ENCODE measurements around the gene P4HB. TPM values are rescaled to one million over a fixed set of nuclear protein-coding genes. Genes with fewer than 3 reads are reported as not detected.

Gene P4HB
- total RNA-seq, 1 donor = 1,240 TPM

- Histone ChIP-seq H3K79me2 (ENCODE audit: insufficient read depth, low read length) (peaks cover 33% of the 10 kb centered on the region), H3K27ac (ENCODE audit: low read depth, low read length) (no peak overlapping the region), H3K36me3 (ENCODE audit: insufficient read depth, low read length) (peaks cover 76% of the 10 kb centered on the region), H3K4me1 (ENCODE audit: insufficient read depth, low read length) (no peaks in the 10 kb centered on the region), H3K27me3 (ENCODE audit: insufficient read depth, low read length) (no peaks in the 10 kb centered on the region), H4K20me1 (ENCODE audit: insufficient read depth, low read length) (peaks cover 36% of the 10 kb centered on the region), H3K9me3 (ENCODE audit: low read depth, low read length) (no peaks in the 10 kb centered on the region), H3K4me3 (ENCODE audit: insufficient read depth, low read length) (no peak overlapping the region), H3K4me2 (ENCODE audit: insufficient read depth, low read length) (no peak overlapping the region), H2AFZ (ENCODE audit: low read length) (no peak overlapping the region)
- no peak for TF ChIP-seq CTCF (IDR thresholded peaks at IDR 0.05; ENCODE audit: extremely low read depth, low read depth, low read length)
- DNase-seq (ENCODE audit: insufficient read length, low spot score, missing footprints) = no peak
Measured at GRCh38 chr17:81849457-81849856, 10.9 kb downstream of the P4HB start.

- no peaks in the 10 kb centered on the region for H3K27me3 ChIP-seq (ENCODE audit: insufficient read depth, low read length)
- H3K79me2 ChIP-seq (ENCODE audit: insufficient read depth, low read length) = peaks cover 10% of the 10 kb centered on the region
- H2AFZ ChIP-seq (ENCODE audit: low read length) = no peak overlapping the region
- no peak overlapping the region for H3K27ac ChIP-seq (ENCODE audit: low read depth, low read length)
- no peak overlapping the region for H3K4me3 ChIP-seq (ENCODE audit: insufficient read depth, low read length)
- H4K20me1 ChIP-seq (ENCODE audit: insufficient read depth, low read length) = peaks cover 32% of the 10 kb centered on the region
- no peaks in the 10 kb centered on the region for H3K9me3 ChIP-seq (ENCODE audit: low read depth, low read length)
- no peak for TF ChIP-seq CTCF (IDR thresholded peaks at IDR 0.05; ENCODE audit: extremely low read depth, low read depth, low read length)
- no peaks in the 10 kb centered on the region for H3K4me1 ChIP-seq (ENCODE audit: insufficient read depth, low read length)
- H3K4me2 ChIP-seq (ENCODE audit: insufficient read depth, low read length) = no peak overlapping the region
- H3K36me3 ChIP-seq (ENCODE audit: insufficient read depth, low read length) = peaks cover 79% of the 10 kb centered on the region
- peak; percentile 84 for DNase-seq (ENCODE audit: insufficient read length, low spot score, missing footprints)
Measured at GRCh38 chr17:81846743-81847689, 13.3 kb downstream of the P4HB start.

- no peak for TF ChIP-seq CTCF (IDR thresholded peaks at IDR 0.05; ENCODE audit: extremely low read depth, low read depth, low read length)
- Histone ChIP-seq H3K4me3 (ENCODE audit: insufficient read depth, low read length) (no peak overlapping the region), H3K4me1 (ENCODE audit: insufficient read depth, low read length) (no peaks in the 10 kb centered on the region), H3K27ac (ENCODE audit: low read depth, low read length) (no peak overlapping the region), H3K9me3 (ENCODE audit: low read depth, low read length) (no peaks in the 10 kb centered on the region), H3K79me2 (ENCODE audit: insufficient read depth, low read length) (peaks cover 1% of the 10 kb centered on the region), H3K4me2 (ENCODE audit: insufficient read depth, low read length) (no peak overlapping the region), H2AFZ (ENCODE audit: low read length) (no peak overlapping the region), H3K27me3 (ENCODE audit: insufficient read depth, low read length) (no peaks in the 10 kb centered on the region), H3K36me3 (ENCODE audit: insufficient read depth, low read length) (peaks cover 70% of the 10 kb centered on the region), H4K20me1 (ENCODE audit: insufficient read depth, low read length) (peaks cover 24% of the 10 kb centered on the region)
- DNase-seq (ENCODE audit: insufficient read length, low spot score, missing footprints) = no peak
Measured at GRCh38 chr17:81845881-81846742, 14.2 kb downstream of the P4HB start.
